K562 (cell line): ENCODE results near the gene KLHL22. TPM values are rescaled to one million over a fixed set of nuclear protein-coding genes. Genes with fewer than 3 reads are reported as not detected.

Experiments
- ATAC-seq: fragments of 200-7000 bp; cut with Tn5 transposase; 3 replicates; pipeline ENCODE4 v1.9.1; 2020; ENCODE audit warnings: moderate library complexity
- BruUV-seq: library from RNA; stranded (reverse); fragments of 400-500 nt; replicated peaks from 2 replicates; lab custom pipeline; 2021; lab: Mats Ljungman, UMichigan
- CTCF ChIA-PET: fragments of 300-600 bp; formaldehyde crosslinking; extraction: SDS; loops from one replicate; lab custom pipeline; 2021; ENCODE audit warnings: low intra/inter-chr PET ratio; lab: Yijun Ruan, JAX
- POLR2A ChIA-PET: fragments of 300-600, 350-650 bp; sonication (Branson Sonifier 250); formaldehyde crosslinking; extraction: SDS; loops from one replicate; lab custom pipeline; 2021; ENCODE audit warnings: antibody characterized with exemption, inconsistent platforms; lab: Yijun Ruan, JAX
- DNase-seq, 4 experiments: peaks; one replicate each; pipeline versions ENCODE4 v3.0.0 to v3.0.0-alpha.2; 2011 to 2018; ENCODE audit warnings: low spot score in 3 of 4, mixed read lengths in 3 of 4; ENCODE audit errors: extremely low read depth in 1 of 4
- FAIRE-seq: peaks from 2 replicates; lab custom pipeline; 2011; peaks lifted over from hg19 to GRCh38; lab: Jason Lieb, UNC
- H2AFZ ChIP-seq: 2 replicates; pipeline ENCODE4 v1.6.0; 2011; ENCODE audit warnings: low read depth, low read length, control low read depth, inconsistent platforms
- H3K27ac ChIP-seq: fragments of 200-600 bp; 3 replicates; pipeline ENCODE4 v1.8.0; 2011; ENCODE audit warnings: low read depth, mild to moderate bottlenecking, control low read depth, inconsistent platforms, low read length, moderate library complexity, mixed read lengths; ENCODE audit errors: extremely low read depth
- H3K27me3 ChIP-seq, 2 experiments: fragments of 300-600 bp in 1 of 2; 2 replicates in 1 of 2; 3 replicates in 1 of 2; pipeline versions ENCODE4 v1.6.0 to v1.8.0; 2011; ENCODE audit warnings: inconsistent platforms in 2 of 2, low read length in 2 of 2, mild to moderate bottlenecking in 1 of 2, mixed read lengths in 1 of 2, moderate library complexity in 1 of 2; ENCODE audit not compliant: control insufficient read depth in 2 of 2, insufficient read depth in 2 of 2
- H3K36me3 ChIP-seq: fragments of 300-600 bp; 3 replicates; pipeline ENCODE4 v1.8.0; 2011; ENCODE audit warnings: mild to moderate bottlenecking, low read length, inconsistent platforms; ENCODE audit not compliant: control insufficient read depth, insufficient read depth
- H3K4me1 ChIP-seq, 2 experiments: fragments of 200-600 bp in 1 of 2; replicated peaks in 1 of 2; 2 replicates in 1 of 2; 3 replicates in 1 of 2; pipeline versions ENCODE4 v1.5.1 to v1.8.0; 2011; ENCODE audit warnings: inconsistent platforms in 2 of 2, low read length in 2 of 2, mild to moderate bottlenecking in 1 of 2, mixed read lengths in 1 of 2, moderate library complexity in 1 of 2; ENCODE audit not compliant: control insufficient read depth in 2 of 2, insufficient read depth in 2 of 2
- H3K4me2 ChIP-seq: 2 replicates; pipeline ENCODE4 v1.6.1; 2011; ENCODE audit warnings: low read length, control low read depth, inconsistent platforms, mixed read lengths; ENCODE audit not compliant: insufficient read depth
- H3K4me3 ChIP-seq: fragments of 200-600 bp; sonication (generic), shearing (Covaris generic); 2 replicates; pipeline ENCODE4 v1.5.1; 2016; ENCODE audit warnings: control low read depth, inconsistent platforms
- H3K79me2 ChIP-seq: fragments of 200-600 bp; 3 replicates; pipeline ENCODE4 v1.8.0; 2011; ENCODE audit warnings: low read length, inconsistent platforms; ENCODE audit not compliant: control insufficient read depth, insufficient read depth
- H3K9ac ChIP-seq, 2 experiments: 2 replicates each; pipeline versions ENCODE4 v1.6.0 to v1.6.1; 2011; ENCODE audit warnings: low read depth in 2 of 2, low read length in 2 of 2, control low read depth in 1 of 2, inconsistent platforms in 1 of 2, mild to moderate bottlenecking in 1 of 2, mixed read lengths in 1 of 2; ENCODE audit not compliant: insufficient read depth in 1 of 2
- H3K9me1 ChIP-seq: one replicate; pipeline ENCODE4 v1.6.0; 2011; ENCODE audit warnings: inconsistent platforms, mild to moderate bottlenecking, low read length, moderate library complexity; ENCODE audit not compliant: control insufficient read depth, insufficient read depth
- H3K9me3 ChIP-seq: replicated peaks from 2 replicates; pipeline ENCODE4 v1.5.1; 2011; ENCODE audit warnings: low read depth, low read length, inconsistent platforms; ENCODE audit not compliant: control insufficient read depth, insufficient read depth
- H4K20me1 ChIP-seq: replicated peaks from 2 replicates; pipeline ENCODE4 v1.6.1; 2011; ENCODE audit warnings: low read length, inconsistent platforms, mixed read lengths; ENCODE audit not compliant: control insufficient read depth, insufficient read depth
- FUS ChIP-seq: fragments of 200-400 bp; formaldehyde crosslinking; optimal IDR thresholded peaks from 2 replicates; pipeline ENCODE3; 2017; ENCODE audit warnings: low read depth, low read length
- LCOR ChIP-seq: sonication (generic); formaldehyde crosslinking; IDR thresholded peaks from 2 replicates; pipeline ENCODE4 v1.8.0; 2022; ENCODE audit warnings: mild to moderate bottlenecking, missing genetic modification reagents
- MAX ChIP-seq: sonication (generic); formaldehyde crosslinking; IDR thresholded peaks from 2 replicates; pipeline ENCODE4 v1.9.0; 2022; ENCODE audit warnings: mild to moderate bottlenecking, missing genetic modification reagents
- MNT ChIP-seq, 2 experiments: fragments of 450-650 bp; conservative IDR thresholded peaks; 2 replicates each; pipeline ENCODE4 v1.6.1; 2017; ENCODE audit warnings: mild to moderate bottlenecking in 2 of 2, moderate library complexity in 2 of 2
- MYBL2 ChIP-seq, 2 experiments: fragments of 450-650 bp in 1 of 2; sonication (generic) in 1 of 2; formaldehyde crosslinking in 1 of 2; IDR thresholded peaks; 2 replicates each; pipeline versions ENCODE4 v1.6.1 to v1.8.1; 2017 to 2022; ENCODE audit warnings: borderline replicate concordance in 1 of 2, inconsistent platforms in 1 of 2, low read depth in 1 of 2, mild to moderate bottlenecking in 1 of 2, missing genetic modification reagents in 1 of 2, moderate library complexity in 1 of 2
- SNRNP70 ChIP-seq: fragments of 200-400 bp; formaldehyde crosslinking; optimal IDR thresholded peaks from 2 replicates; pipeline ENCODE3; 2017; ENCODE audit warnings: low read depth, low read length
- U2AF1 ChIP-seq: fragments of 200-400 bp; formaldehyde crosslinking; optimal IDR thresholded peaks from 2 replicates; pipeline ENCODE3; 2017; ENCODE audit warnings: mild to moderate bottlenecking, low read depth, low read length, moderate library complexity
- WGBS: fragments of 100-300 bp; shearing (Covaris generic); methylation state at CpG from one replicate; pipeline ENCODE4 v1.1.6; 2016; ENCODE audit warnings: low coverage, mixed read lengths; ENCODE audit not compliant: insufficient coverage; ENCODE audit errors: missing lambda C conversion rate; 5-methylcytosine and 5-hydroxymethylcytosine counted together
- in situ Hi-C: fragments of 300-500 bp; cut with MboI; formaldehyde crosslinking; loops from 4 replicates; pipeline ENCODE4 v1.15.0; 2018; ENCODE audit warnings: inconsistent platforms, mixed read lengths
- intact Hi-C: fragments of 100-400 bp; cut with micrococcal nuclease; formaldehyde crosslinking; loops from 2 replicates; pipeline ENCODE4 v1.14.2; 2022
- polyA plus RNA-seq, 8 experiments: library from polyadenylated mRNA; depleted of rRNA in 4 of 8; stranded (reverse) in 5 of 8; unstranded in 3 of 8; fragments of >200 nt; fragmentation: Nextera tagmentation in 2 of 8; fragmentation: Illumina TruSeq in 1 of 8; extraction: Ambion mirVana in 2 of 8; extraction: Trizol in 1 of 8; gene quantifications; 2 replicates each; pipeline versions ENCODE4 v1.2.1 to v1.2.3, GENCODE V29; 2011 to 2014; ENCODE audit warnings: inconsistent platforms in 1 of 8, missing spikeins in 1 of 8
- total RNA-seq, 7 experiments: library from RNA; depleted of rRNA in 6 of 7; stranded (reverse); fragments of >200 nt in 6 of 7; fragmentation: Illumina TruSeq in 2 of 7; extraction: Trizol in 2 of 7; gene quantifications; 2 replicates each; pipeline versions ENCODE4 v1.2.1 to v1.2.3, GENCODE V29; 2011 to 2021; ENCODE audit warnings: low replicate concordance in 1 of 7
- TF ChIP-seq, protein P1 (sequence below): fragments of 250-450 bp; sonication (Bioruptor Pico); IDR thresholded peaks from 2 replicates; pipeline ENCODE4 v1.8.0; 2021; ENCODE audit warnings: borderline replicate concordance, mild to moderate bottlenecking, moderate library complexity; ENCODE audit not compliant: poor library complexity, severe bottlenecking

The KLHL22 gene
- total and polyA plus RNA-seq, 9 of the 15 experiments (the other 6 are each of a cell fraction or from before 2014, with no cell fraction given): 1.3 to 25.6 (median 15.2) TPM

GRCh38 chr22:20430720-20431510 lies 64.7 kb downstream of the KLHL22 start:
- FAIRE-seq: no peak
- 71% methylated on average over 94 of the region's 94 CpGs for WGBS
- no TSS peak for BruUV-seq
- TF ChIP-seq MAX (CRISPR knock-in tag): peak; percentile 76; the same call in 1 of the 2 replicates
- no peak for TF ChIP-seq FUS
- no peak for TF ChIP-seq MYBL2 (IDR thresholded peaks at IDR 0.05; ENCODE audit: low read depth)
- TF ChIP-seq MYBL2 (CRISPR knock-in tag; IDR thresholded peaks at IDR 0.05; ENCODE audit: borderline replicate concordance): peak; percentile 72; the same call in 1 of the 2 replicates
- TF ChIP-seq, protein P1, sequence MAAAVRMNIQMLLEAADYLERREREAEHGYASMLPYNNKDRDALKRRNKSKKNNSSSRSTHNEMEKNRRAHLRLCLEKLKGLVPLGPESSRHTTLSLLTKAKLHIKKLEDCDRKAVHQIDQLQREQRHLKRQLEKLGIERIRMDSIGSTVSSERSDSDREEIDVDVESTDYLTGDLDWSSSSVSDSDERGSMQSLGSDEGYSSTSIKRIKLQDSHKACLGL (CRISPR knock-in tag): no peak
- TF ChIP-seq SNRNP70: no peak
- no peak for TF ChIP-seq MNT (conservative IDR thresholded peaks at IDR 0.05)
- TF ChIP-seq U2AF1: peak; percentile 68
- no peak for TF ChIP-seq LCOR

More at GRCh38 chr22:20430720-20431510, 64.7 kb downstream of the KLHL22 start:
- Histone ChIP-seq H3K4me1 (peaks cover 12 to 44% of the 10 kb centered on the region in 2 experiments), H4K20me1 (peaks cover 53% of the 10 kb centered on the region), H2AFZ (no peak overlapping the region), H3K79me2 (no peaks in the 10 kb centered on the region), H3K27me3 (peaks cover 39 to 80% of the 10 kb centered on the region in 2 experiments), H3K9me1 (peaks cover 12% of the 10 kb centered on the region), H3K36me3 (no peaks in the 10 kb centered on the region), H3K9ac (peak overlapping the region in 1 of 2 experiments; percentile 91; a peak in 1 of 4 replicates), H3K4me2 (no peak overlapping the region), H3K4me3 (no peak overlapping the region), H3K27ac (no peak overlapping the region), H3K9me3 (no peaks in the 10 kb centered on the region)
- ChIA-PET CTCF (interaction anchor here (0.6 kb wide), 1 partner anchor 13 kb away, joined by 3 read pairs; no protein-coding TSS in a partner anchor), POLR2A (interaction anchor here (0.7 to 6.6 kb wide), 7 partner anchors 9 to 37 kb away, joined by 3 to 46 read pairs (median 7); no protein-coding TSS in a partner anchor)
- DNase-seq: peak in 3 of 4 experiments; percentile 67 to 79 (median 77)
- ATAC-seq: no peak
- intact Hi-C loops: no loop called here
- in situ Hi-C loops: no loop called here
